ENCODE measurements around the gene CD22. TPM values are rescaled to one million over a fixed set of nuclear protein-coding genes. Genes with fewer than 3 reads are reported as not detected.

CD22 gene
- total RNA-seq, 1 experiment from 2014 or later: 15.4 TPM

DNA sequence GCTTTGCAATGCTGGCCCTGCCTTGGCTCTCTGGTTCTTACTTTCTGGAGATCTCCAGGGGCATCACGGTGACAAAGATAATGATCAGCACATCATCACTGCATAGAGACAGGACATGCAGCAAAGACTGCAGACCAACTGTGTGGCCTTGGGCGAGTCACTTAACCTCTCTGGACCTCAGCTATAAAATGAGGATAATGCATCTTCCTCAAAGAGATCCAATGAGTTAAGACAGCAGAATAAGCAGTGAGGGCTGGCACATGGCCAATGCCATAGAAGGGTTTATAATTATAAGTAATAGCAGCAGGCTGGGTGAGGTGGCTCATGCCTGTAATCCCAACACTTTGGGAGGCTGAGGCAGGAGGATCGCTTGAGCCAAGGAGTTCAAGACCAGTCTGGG lies 34.7 kb upstream of the CD22 start:
- DNase-seq (ENCODE audit: low read depth): no peak
- in situ Hi-C loops (cut with HindIII; ENCODE audit: low pct_unique_long_range_greater_than_20kb, low sequenced_read_pairs): no loop called here

DNA sequence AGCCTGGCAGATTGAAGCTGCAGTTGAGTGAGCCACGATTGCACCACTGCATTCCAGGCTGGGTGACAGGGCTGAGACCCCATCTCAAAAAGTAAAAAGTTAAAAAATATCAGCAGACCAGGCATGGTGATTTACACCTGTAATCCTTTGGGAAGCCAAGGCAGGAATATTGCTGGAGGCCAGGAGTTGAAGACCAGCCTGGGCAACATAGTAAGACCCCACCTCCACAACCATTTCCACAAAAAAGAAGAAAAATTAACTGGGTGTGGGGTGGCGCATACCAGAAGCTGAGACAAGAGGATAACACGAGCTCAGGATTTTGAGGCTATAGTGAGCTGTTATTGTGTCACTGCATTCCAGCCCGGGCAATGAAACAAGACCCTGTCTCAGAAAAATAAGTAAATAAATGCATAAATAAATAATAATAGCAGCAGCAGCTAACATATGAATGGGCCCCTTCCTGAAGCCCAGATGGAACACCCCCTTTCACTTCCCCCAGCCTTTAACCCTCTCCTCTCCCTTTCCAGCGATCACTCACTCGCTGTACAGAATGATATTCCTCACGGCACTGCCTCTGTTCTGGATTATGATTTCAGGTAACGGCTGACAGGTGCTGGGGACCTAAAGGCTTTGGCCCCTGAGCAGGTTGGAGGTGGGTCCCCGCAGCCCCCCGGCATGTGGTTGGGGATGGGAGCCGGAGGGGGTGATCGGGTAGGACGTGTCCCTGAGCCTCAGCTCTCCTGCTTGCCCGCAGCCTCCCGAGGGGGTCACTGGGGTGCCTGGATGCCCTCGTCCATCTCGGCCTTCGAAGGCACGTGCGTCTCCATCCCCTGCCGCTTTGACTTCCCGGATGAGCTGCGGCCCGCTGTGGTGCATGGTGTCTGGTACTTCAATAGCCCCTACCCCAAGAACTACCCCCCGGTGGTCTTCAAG lies 33.9 kb upstream of the CD22 start:
- in situ Hi-C loops (cut with HindIII; ENCODE audit: low pct_unique_long_range_greater_than_20kb, low sequenced_read_pairs): no loop called here
- DNase-seq (ENCODE audit: low read depth): no peak

DNA sequence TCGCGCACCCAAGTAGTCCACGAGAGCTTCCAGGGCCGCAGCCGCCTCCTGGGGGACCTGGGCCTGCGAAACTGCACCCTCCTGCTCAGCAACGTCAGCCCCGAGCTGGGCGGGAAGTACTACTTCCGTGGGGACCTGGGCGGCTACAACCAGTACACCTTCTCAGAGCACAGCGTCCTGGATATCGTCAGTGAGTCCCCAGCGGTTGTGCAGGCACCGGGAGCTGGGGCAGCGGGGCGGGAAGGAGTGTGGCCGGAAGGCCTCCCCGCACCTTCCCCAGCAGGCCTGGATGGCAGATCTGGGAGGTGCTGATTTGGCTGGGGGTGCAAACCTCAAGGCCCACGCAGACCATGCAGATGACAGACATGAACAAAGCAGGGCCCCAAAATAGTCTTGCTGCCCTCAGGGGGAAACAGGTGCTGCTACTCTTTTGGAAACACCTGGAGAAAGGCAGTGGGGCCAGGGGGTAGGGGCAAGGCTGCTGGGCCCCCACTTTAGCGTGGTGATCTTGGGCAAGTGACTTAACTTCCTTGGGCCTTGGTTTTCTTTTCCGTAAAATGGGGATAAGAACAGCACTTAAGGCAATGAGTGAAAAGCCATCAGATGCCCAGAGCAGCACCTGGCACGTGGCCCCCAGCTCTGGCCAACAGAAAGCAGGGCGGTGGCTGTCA lies 33.1 kb upstream of the CD22 start:
- in situ Hi-C loops (cut with HindIII; ENCODE audit: low pct_unique_long_range_greater_than_20kb, low sequenced_read_pairs): no loop called here
- no peak for DNase-seq (ENCODE audit: low read depth)

DNA sequence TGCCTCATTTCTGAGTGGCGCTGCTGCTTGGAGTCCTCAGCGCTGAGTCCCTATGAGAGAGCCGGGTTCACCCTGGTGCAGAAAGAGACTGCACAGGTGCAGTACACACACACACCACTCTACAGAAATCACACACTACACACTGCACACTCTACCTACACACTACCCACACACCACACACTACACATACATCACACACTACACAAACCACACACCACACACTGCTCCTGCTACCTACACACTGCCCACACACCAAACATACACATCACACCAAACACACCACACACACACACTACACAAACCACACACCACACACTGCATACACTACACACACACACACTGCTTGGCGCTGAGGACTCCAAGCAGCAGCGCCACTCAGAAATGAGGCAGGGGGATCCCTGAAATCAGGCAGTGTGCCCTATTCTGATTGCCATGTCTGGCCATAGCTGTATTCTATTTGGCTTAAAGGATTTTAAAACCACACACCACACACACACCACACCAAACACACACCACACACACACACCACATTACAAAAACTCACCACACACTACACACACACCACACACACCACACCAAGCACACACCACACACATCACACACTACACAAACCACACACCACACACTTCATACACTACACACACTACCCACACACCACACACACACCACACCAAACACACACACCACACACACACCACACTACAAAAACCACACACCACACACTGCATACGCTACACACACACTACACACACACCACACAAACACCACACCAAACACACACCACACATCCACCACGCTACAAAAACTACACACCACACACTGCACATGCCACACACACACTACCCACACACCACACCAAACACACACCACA lies 32.1 kb upstream of the CD22 start:
- DNase-seq (ENCODE audit: low read depth): no peak
- in situ Hi-C loops (cut with HindIII; ENCODE audit: low pct_unique_long_range_greater_than_20kb, low sequenced_read_pairs): no loop called here

DNA sequence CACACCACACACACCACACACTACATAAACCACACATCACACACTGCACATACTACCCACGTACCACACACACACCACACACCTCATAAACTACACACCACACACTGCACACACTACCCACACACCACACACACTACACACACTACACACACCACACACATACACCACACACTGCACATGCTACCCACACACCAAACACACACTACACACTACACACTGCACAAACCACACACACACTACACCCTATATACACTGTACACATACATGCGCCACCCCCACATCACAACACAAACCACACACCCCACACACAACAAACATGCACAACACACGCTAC lies 31.5 kb upstream of the CD22 start:
- in situ Hi-C loops (cut with HindIII; ENCODE audit: low pct_unique_long_range_greater_than_20kb, low sequenced_read_pairs): no loop called here
- no peak for DNase-seq (ENCODE audit: low read depth)

DNA sequence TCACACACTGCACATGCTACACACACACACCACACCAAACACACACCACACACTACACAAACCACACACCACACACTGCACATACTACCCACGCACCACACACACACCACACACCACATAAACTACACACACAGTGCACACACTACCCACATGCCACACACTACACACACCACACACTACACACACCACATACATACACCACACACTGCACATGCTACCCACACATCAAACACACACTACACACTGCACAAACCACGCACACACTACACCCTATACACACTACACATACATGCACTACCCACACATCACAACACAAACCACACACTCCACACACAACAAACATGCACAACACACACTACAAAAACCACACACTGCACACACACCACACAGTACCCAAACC lies 31.1 kb upstream of the CD22 start:
- DNase-seq (ENCODE audit: low read depth): no peak
- in situ Hi-C loops (cut with HindIII; ENCODE audit: low pct_unique_long_range_greater_than_20kb, low sequenced_read_pairs): no loop called here

DNA sequence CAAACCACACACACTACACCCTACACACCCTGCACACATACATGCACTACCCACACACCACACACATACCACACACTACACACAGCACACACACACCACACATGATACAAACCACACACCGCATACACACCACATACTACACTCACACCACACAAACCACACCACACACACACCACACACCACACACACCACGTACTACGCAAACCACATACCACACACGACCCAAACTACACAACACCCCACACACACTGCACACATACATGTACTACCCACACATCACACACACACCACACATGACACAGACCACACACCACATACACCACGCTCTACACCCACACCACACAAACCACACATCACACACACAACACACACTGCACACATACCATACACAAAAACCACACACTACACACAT lies 30.4 kb upstream of the CD22 start:
- no peak for DNase-seq (ENCODE audit: low read depth)

DNA sequence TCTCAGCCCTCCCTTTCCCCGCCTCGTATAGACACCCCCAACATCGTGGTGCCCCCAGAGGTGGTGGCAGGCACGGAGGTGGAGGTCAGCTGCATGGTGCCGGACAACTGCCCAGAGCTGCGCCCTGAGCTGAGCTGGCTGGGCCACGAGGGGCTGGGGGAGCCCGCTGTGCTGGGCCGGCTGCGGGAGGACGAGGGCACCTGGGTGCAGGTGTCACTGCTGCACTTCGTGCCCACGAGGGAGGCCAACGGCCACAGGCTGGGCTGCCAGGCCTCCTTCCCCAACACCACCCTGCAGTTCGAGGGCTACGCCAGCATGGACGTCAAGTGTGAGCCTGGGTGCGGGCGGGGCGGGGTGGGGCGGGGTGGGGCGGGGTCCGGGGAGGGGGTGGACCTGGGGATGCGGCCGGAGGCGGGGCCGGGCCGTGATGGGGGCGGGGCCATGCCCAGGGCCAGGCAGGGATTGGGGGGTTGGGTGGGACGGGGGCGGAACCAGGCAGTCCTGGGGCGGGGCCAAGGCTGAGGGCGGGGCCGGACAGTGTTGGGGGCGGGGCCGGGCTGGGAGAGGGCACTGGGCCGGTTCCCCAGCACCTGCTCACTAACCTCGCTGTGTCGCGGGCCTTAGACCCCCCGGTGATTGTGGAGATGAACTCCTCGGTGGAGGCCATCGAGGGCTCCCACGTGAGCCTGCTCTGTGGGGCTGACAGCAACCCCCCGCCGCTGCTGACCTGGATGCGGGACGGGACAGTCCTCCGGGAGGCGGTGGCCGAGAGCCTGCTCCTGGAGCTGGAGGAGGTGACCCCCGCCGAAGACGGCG lies 29.3 kb upstream of the CD22 start:
- in situ Hi-C loops (cut with HindIII; ENCODE audit: low pct_unique_long_range_greater_than_20kb, low sequenced_read_pairs): no loop called here
- DNase-seq (ENCODE audit: low read depth): no peak

More for the DNA sequence above, 30.4 kb upstream of the CD22 start:
- in situ Hi-C loops (cut with HindIII; ENCODE audit: low pct_unique_long_range_greater_than_20kb, low sequenced_read_pairs): no loop called here

DNA sequence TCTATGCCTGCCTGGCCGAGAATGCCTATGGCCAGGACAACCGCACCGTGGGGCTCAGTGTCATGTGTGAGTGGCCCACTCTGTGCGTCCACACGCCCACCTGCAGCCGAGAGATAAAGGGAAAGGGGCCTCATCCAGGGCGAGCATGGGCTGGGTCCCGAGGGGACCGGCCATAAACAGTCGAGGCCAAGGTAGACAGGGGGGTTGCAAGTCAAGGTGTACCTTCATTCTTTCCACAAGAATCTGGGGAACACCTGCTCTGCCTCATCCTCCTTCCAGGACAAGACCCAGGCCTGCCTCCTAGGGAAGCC lies 28.7 kb upstream of the CD22 start:
- in situ Hi-C loops (cut with HindIII; ENCODE audit: low pct_unique_long_range_greater_than_20kb, low sequenced_read_pairs): no loop called here
- DNase-seq (ENCODE audit: low read depth): no peak

DNA sequence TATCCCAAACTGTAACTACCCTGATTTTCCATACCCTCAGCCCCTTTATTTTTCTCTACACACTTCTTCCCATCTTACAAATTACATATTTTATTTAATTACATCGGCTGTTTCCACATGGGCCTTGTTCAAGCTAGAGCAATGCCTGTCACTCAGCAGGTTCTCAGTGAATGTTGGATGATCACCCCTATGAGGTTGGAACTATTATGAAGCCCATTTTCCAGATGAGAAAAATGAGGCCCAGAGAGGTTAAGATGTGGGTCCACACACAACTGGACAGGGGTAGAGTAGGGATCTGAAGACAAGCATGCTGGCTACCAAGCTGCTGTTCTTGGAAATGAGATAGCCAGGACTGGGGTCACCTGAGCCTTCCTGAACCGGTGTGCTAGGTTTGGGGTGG lies 27.0 kb upstream of the CD22 start:
- no peak for DNase-seq (ENCODE audit: low read depth)
- in situ Hi-C loops (cut with HindIII; ENCODE audit: low pct_unique_long_range_greater_than_20kb, low sequenced_read_pairs): no loop called here

DNA sequence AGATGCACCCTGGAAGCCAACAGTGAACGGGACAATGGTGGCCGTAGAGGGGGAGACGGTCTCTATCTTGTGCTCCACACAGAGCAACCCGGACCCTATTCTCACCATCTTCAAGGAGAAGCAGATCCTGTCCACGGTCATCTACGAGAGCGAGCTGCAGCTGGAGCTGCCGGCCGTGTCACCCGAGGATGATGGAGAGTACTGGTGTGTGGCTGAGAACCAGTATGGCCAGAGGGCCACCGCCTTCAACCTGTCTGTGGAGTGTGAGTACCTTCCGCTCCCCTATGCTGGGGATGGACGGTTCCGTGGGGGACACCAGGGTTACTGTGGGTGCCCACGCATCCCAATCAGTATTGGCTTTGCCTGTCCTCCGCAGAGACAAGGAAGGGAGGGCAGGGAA lies 26.5 kb upstream of the CD22 start:
- no peak for DNase-seq (ENCODE audit: low read depth)
- in situ Hi-C loops (cut with HindIII; ENCODE audit: low pct_unique_long_range_greater_than_20kb, low sequenced_read_pairs): no loop called here

DNA sequence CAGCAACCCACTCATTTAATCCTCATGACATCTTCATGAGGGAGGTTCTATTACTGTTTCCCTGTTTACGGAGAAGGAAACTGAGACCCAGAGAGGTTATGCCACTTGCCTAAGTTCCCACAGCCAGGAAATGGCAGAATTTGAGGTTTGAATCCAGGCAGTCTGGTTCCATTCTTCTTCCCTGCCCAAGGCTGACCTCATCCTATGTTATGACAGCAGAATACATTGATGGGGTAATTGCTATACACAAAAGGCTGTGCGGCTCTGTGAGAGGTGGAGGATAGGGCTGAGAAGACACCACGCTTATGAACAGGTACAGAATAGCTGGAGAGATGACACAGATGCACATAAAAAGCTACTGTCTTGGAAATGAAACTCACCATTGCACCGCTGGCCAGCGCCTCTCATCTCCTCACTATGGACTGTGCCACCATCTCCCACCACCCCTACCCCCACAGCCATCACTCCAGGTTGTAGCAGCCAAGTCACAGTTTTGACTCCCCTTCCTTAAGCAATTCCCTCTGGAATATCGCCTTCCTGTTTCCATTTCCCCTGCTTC lies 25.6 kb upstream of the CD22 start:
- in situ Hi-C loops (cut with HindIII; ENCODE audit: low pct_unique_long_range_greater_than_20kb, low sequenced_read_pairs): no loop called here
- no peak for DNase-seq (ENCODE audit: low read depth)

DNA sequence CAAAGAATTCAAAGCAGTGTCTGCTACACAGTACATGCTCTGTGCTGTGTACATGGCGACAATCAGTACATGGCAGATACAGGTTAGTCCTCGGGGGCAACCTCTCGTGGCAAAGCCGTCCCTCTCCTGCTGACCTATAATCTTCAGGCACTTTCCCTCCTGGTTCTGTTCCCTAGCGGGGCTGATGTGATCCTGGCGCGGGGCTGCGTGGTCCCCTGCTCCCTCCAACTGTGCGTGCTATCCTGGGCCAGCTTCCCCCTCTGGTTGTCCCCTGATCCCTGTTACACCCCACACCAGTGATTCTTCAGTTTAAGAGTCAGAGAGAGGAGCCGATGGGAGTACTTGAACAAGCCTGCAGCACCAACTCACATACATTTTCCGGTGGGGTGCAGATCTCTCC lies 25.0 kb upstream of the CD22 start:
- DNase-seq (ENCODE audit: low read depth): no peak
- in situ Hi-C loops (cut with HindIII; ENCODE audit: low pct_unique_long_range_greater_than_20kb, low sequenced_read_pairs): no loop called here

DNA sequence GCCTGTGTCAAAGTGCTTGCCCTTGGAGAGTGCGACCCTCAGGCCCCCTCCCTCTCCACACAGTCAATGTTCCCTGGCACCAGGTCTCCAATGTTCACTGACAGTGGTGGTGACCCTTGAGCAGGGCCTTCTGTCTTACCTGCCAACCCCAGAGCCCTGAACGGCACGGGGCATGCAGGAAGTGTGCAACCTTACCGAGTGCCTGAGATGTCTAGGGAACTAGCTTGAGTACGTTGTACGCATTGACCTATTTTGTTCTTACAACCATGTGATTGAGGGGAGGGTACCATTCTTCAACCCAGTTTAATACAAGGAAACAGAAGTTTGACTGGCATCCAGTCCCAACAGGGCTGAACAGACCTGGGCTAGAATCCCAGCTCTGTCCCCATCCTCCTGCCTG lies 23.8 kb upstream of the CD22 start:
- in situ Hi-C loops (cut with HindIII; ENCODE audit: low pct_unique_long_range_greater_than_20kb, low sequenced_read_pairs): no loop called here

DNA sequence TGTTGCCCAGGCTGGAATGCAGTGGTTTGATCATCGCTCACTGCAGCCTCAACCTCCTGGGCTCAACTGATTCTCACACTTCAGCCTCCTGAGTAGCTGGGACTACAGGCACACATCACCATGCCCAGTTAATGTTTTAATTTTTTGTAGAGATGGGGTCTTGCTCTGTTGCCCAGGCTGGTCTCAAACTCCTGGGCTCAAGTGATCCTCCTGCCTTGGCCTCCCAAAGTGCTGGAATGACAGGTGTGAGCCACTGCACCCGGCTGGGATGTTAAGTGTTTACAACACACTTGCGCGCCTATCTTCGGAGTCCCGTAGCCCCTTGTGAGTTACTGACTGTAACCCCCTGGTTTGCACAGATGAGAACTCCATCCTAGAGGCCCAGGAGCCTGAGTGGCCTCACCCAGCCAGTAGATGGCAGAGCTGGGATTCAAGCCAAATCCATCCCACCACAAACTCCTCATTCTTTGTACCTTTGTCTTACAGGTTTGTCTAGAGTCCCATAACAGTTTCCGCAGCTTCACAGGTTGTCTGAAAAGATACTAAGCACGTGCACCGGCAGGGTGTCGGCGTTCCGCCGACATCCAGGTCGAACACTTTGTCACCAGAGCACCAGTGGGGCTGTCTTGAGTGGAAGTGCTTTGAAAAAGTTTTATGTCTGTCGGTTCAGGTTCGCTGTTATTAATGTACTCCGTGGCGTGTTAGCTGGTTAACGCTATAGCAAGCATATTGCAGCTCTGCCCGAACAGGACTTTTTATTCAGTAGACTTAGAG lies 22.3 kb upstream of the CD22 start:
- in situ Hi-C loops (cut with HindIII; ENCODE audit: low pct_unique_long_range_greater_than_20kb, low sequenced_read_pairs): no loop called here
- DNase-seq (ENCODE audit: low read depth): no peak

More for the DNA sequence above, 23.8 kb upstream of the CD22 start:
- DNase-seq (ENCODE audit: low read depth): no peak

DNA sequence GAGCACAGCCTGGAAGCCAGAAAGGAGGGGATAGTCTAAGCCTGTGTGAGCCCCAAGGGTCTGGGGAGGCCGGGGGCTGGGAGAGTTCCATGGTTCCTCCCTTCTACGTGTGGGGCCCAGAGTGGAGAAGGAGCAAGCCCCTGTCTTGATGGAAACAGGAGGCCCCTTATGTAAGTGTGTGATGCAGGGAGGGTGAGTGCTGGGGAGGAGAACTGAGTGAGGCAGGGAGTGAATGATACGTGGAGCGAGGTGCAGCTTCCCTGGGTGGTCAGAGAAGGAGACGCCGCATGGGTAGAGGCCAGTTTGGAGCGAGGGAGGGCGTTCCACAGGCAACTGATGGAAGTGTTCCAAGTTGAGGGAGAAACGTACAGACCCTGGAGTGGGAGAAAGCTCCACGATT lies 21.1 kb upstream of the CD22 start:
- DNase-seq (ENCODE audit: low read depth): no peak
- in situ Hi-C loops (cut with HindIII; ENCODE audit: low pct_unique_long_range_greater_than_20kb, low sequenced_read_pairs): no loop called here

DNA sequence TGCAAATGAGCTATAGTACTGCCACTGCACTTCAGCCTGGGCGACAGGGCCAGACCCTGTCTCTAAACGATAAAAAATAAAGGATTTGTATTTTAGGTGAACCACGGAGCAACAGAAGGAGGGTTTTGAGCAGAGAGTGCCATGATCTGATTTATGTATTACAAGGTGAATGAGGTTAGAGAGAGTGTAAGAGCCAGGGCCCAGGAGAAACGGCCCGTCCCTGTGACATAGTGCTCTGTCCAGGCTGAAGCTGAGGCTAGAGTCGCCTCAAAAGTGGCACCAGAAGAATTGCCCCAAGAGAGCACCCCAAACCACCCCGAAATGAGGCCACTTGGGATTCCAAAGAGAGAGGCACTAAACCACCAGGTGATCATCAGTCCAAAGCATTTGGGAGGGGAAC lies 20.1 kb upstream of the CD22 start:
- no peak for DNase-seq (ENCODE audit: low read depth)
- in situ Hi-C loops (cut with HindIII; ENCODE audit: low pct_unique_long_range_greater_than_20kb, low sequenced_read_pairs): no loop called here

All from Caki2 (cell line).